Inflammatory macrophage treated with lipopolysaccharide for 4 hours (primary cell): Measurements from ENCODE around the gene KCNJ16.

Experiments used
- DNase-seq: peaks from one replicate; pipeline ENCODE4 v3.0.0-alpha.2; 2020

Gene KCNJ16

GRCh38 chr17:70099294-70099693 is 24.3 kb downstream of the KCNJ16 start:
- DNase-seq = peak; percentile 32

GRCh38 chr17:70099884-70100283 is 24.9 kb downstream of the KCNJ16 start:
- DNase-seq = no peak

GRCh38 chr17:70100983-70101382 is 26.0 kb downstream of the KCNJ16 start:
- no peak for DNase-seq

GRCh38 chr17:70102531-70102930 is 27.5 kb downstream of the KCNJ16 start:
- DNase-seq = no peak

- peak; percentile 14 for DNase-seq
Observed at GRCh38 chr17:70104791-70105523, 29.9 kb downstream of the KCNJ16 start.

- DNase-seq = no peak
Observed at GRCh38 chr17:70105641-70106040, 30.6 kb downstream of the KCNJ16 start.

GRCh38 chr17:70106551-70106950 is 31.5 kb downstream of the KCNJ16 start:
- DNase-seq = no peak

- DNase-seq = no peak
Observed at GRCh38 chr17:70107441-70107840, 32.4 kb downstream of the KCNJ16 start.

- DNase-seq = no peak
Observed at GRCh38 chr17:70107904-70108565, 33.0 kb downstream of the KCNJ16 start.

GRCh38 chr17:70109497-70109896 is 34.5 kb downstream of the KCNJ16 start:
- no peak for DNase-seq

GRCh38 chr17:70110443-70110880 is 35.4 kb downstream of the KCNJ16 start:
- no peak for DNase-seq

GRCh38 chr17:70111201-70111600 is 36.2 kb downstream of the KCNJ16 start:
- DNase-seq = no peak

- no peak for DNase-seq
Observed at GRCh38 chr17:70114405-70114804, 39.4 kb downstream of the KCNJ16 start.

- DNase-seq = no peak
Observed at GRCh38 chr17:70115126-70115525, 40.1 kb downstream of the KCNJ16 start.

- DNase-seq = no peak
Observed at GRCh38 chr17:70116919-70117318, 41.9 kb downstream of the KCNJ16 start.

- no peak for DNase-seq
Observed at GRCh38 chr17:70119545-70119944, 44.5 kb downstream of the KCNJ16 start.

- peak; percentile 85 for DNase-seq
Observed at GRCh38 chr17:70119983-70120382, 45.0 kb downstream of the KCNJ16 start.

GRCh38 chr17:70120425-70120824 is 45.4 kb downstream of the KCNJ16 start:
- peak; percentile 53 for DNase-seq

- DNase-seq = peak; percentile 27
Observed at GRCh38 chr17:70121126-70121525, 46.1 kb downstream of the KCNJ16 start.

GRCh38 chr17:70123193-70123592 is 48.2 kb downstream of the KCNJ16 start:
- peak; percentile 86 for DNase-seq

- no peak for DNase-seq
Observed at GRCh38 chr17:70124723-70125122, 49.7 kb downstream of the KCNJ16 start.

- DNase-seq = no peak
Observed at GRCh38 chr17:70127221-70127873, 52.3 kb downstream of the KCNJ16 start.

GRCh38 chr17:70128727-70129238 is 53.8 kb downstream of the KCNJ16 start:
- DNase-seq = no peak

- DNase-seq = no peak
Observed at GRCh38 chr17:70130289-70130688, 55.3 kb downstream of the KCNJ16 start.
